GM10248 (cell line): ENCODE results near the gene NECAB2.

Experiments used
- CTCF ChIA-PET: fragments of 300-600 bp; sonication (Branson Sonifier 250); formaldehyde crosslinking; extraction: SDS; loops from one replicate; lab custom pipeline; 2021; ENCODE audit warnings: antibody characterized with exemption; lab: Yijun Ruan, JAX
- POLR2A ChIA-PET: fragments of 350-650 bp; sonication (Branson Sonifier 250); formaldehyde crosslinking; extraction: SDS; loops from one replicate; lab custom pipeline; 2020; ENCODE audit warnings: antibody characterized with exemption; lab: Yijun Ruan, JAX
- DNase-seq: peaks from one replicate; pipeline ENCODE4 v3.0.0; 2012; ENCODE audit errors: extremely low spot score
- TF ChIP-seq, protein P1 (sequence below): IDR thresholded peaks from 2 replicates; pipeline ENCODE4 v1.5.1; 2012; ENCODE audit warnings: mild to moderate bottlenecking, low read depth; ENCODE audit errors: extremely low read depth, missing control alignments, control extremely low read depth

Gene NECAB2

DNA sequence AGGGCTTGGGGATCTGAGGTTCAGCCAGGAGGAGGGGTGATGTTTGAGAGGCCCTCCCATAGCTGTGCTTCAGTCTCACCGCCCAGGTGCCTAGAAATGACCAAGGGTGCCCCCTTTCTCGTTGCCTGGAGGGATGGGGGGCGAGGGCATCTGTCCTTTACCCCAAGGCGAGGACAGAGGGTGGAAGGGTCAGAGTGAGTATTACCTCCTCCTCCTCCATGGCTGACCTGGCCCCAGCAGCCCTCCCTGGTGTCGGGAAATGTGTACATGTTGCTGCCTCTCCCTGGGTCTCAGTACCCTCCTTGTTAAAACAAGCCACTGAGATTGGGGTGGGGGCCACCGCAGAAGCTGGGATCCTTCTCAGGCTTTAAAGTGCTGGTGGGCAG lies 2.4 kb downstream of the NECAB2 start:
- TF ChIP-seq, protein P1, sequence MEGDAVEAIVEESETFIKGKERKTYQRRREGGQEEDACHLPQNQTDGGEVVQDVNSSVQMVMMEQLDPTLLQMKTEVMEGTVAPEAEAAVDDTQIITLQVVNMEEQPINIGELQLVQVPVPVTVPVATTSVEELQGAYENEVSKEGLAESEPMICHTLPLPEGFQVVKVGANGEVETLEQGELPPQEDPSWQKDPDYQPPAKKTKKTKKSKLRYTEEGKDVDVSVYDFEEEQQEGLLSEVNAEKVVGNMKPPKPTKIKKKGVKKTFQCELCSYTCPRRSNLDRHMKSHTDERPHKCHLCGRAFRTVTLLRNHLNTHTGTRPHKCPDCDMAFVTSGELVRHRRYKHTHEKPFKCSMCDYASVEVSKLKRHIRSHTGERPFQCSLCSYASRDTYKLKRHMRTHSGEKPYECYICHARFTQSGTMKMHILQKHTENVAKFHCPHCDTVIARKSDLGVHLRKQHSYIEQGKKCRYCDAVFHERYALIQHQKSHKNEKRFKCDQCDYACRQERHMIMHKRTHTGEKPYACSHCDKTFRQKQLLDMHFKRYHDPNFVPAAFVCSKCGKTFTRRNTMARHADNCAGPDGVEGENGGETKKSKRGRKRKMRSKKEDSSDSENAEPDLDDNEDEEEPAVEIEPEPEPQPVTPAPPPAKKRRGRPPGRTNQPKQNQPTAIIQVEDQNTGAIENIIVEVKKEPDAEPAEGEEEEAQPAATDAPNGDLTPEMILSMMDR = no peak
- DNase-seq = no peak
- POLR2A ChIA-PET = no interaction called here
- CTCF ChIA-PET = interaction anchor here (1.5 to 2.1 kb wide), 3 partner anchors 9 to 17 kb away, joined by 3 to 8 read pairs (median 5); partner anchors contain the start of gene OSGIN1

DNA sequence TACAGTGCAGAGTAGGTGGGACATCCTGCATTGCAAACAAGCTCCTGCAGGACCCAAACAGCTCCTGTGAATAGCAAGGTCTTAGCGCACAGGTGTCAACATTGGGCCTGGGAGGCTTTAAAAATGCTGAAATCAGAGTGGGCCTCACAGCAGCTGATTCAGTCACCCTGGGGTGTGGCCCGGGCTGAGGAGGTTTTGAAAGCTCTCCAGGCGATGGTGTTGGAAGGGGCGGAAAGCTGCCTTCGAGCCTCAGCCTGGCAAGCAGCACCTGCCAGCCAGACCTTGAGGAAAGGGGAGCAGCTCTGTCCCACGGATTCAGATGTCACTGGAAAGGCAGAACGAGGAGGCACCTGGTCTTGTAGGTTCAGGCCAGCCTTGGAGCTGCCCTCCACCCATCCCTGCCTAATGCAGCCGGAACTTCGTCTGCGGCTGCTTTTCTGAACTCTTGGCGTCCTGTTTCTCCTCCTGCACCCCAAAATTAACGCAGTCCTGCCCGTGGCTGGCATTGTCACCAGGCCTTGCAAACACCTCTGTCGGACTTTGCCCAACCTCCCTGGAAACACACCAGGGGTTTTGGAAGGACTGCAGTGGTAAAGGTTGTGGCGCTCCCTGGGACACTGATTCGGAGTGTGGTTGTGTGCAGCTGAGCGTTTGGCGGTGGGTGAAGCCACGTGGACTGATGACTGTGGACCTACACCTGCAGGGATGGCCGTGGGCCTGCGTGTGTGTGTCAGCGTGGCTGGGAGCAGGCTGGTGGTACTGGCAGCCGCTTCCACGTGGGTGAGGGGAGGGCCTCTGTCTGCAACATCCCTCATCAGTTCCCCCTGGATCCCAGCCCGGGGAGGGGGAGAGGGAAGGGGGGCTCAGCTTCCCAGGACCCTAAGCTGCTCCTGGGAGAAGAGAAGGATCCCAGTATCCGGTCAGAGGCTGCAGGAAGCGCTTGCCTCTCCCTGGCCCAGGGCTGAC lies 3.4 kb downstream of the NECAB2 start:
- TF ChIP-seq, protein P1 = no peak
- CTCF ChIA-PET = interaction anchor here (1.7 to 2.1 kb wide), 2 partner anchors 14 to 15 kb away, joined by 4 to 8 read pairs; no protein-coding TSS in a partner anchor
- POLR2A ChIA-PET = no interaction called here
- DNase-seq = no peak

- TF ChIP-seq, protein P1 = no peak
- POLR2A ChIA-PET = no interaction called here
- CTCF ChIA-PET = interaction anchor here (1.7 to 2.1 kb wide), 2 partner anchors 15 to 16 kb away, joined by 4 to 8 read pairs; no protein-coding TSS in a partner anchor
- no peak for DNase-seq
These were observed 4.4 kb downstream of the NECAB2 start for GRCh38 chr16:83972256-83973008.

- CTCF ChIA-PET = no interaction called here
- POLR2A ChIA-PET = no interaction called here
- DNase-seq = no peak
- TF ChIP-seq, protein P1 = no peak
These were observed 5.0 kb downstream of the NECAB2 start for GRCh38 chr16:83973077-83973476.

- POLR2A ChIA-PET = no interaction called here
These were observed 5.7 kb downstream of the NECAB2 start for GRCh38 chr16:83973581-83974385.

More at GRCh38 chr16:83973581-83974385, 5.7 kb downstream of the NECAB2 start:
- DNase-seq = no peak
- TF ChIP-seq, protein P1 = no peak
- CTCF ChIA-PET = no interaction called here
